Activated CD8-positive, alpha-beta memory T cell treated with anti-CD3 and anti-CD28 coated beads for 24 hours (primary cell): ENCODE results near the gene CFHR5.
"Not testable (repeated sequence)": the region's sequence is repeated elsewhere in the genome, so short reads cannot be mapped to it uniquely, and the experiment has no call there.

Experiments
- DNase-seq: peaks from one replicate; pipeline ENCODE4 v3.0.0-alpha.2; 2020

The CFHR5 gene

GRCh38 chr1:196977278-196977677 lies at the start of gene CFHR5:
TSS of gene CFHR5 (plus strand) at chr1:196977556. CDS start at chr1:196977665, 109 bp downstream.
- no peak for DNase-seq

GRCh38 chr1:196932853-196933252 lies 44.5 kb upstream of the CFHR5 start:
- DNase-seq = not testable (repeated sequence)

DNA sequence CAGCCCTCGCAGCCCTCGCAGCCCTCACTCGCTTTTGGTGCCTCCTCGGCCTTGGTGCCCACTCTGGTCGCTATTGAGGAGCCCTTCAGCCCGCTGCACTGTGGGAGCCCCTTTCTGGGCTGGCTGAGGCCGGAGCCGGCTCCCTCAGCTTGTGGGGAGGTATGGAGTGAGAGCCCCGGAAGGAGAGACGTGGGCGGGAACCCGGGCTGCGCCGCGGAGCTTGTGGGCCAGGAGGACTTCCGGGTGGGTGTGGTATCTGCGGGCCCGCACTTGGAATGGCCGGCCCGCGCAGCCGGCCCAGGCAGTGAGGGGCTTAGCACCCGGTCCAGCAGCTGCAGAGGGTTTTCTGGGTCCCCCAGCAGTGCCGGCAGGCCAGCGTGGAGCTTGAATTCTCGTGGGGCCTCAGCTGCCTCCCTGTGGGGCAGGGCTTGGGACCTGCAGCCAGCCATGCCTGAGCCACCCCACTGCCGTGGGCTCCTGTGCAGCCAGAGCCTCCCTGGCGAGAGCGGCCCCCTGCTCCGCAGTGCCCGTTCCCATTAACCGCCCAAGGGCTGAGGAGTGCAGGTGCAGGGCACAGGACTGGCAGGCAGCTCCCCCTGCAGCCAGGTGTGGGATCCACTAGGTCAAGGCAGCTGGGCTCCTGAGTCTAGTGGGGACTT lies 43.7 kb upstream of the CFHR5 start:
- DNase-seq = no peak

DNA sequence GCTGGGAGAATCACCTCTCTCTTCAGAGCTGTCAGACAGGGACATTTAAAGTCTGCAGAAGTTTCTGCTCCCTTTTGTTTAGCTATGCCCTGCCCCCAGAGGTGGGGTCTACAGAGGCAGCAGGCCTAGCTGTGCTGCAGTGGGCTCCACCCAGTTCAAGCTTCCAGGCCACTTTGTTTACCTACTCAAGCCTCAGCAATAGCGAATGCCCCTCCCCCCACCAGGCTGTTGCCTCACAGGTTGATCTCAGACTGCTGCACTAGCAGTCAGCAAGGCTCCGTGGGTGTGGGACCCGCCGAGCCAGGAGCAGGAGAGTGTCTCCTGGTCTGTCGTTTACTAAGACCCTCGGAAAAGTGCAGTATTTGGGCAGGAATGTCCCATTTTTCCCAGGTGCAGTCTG lies 35.9 kb upstream of the CFHR5 start:
- not testable (repeated sequence) for DNase-seq

DNA sequence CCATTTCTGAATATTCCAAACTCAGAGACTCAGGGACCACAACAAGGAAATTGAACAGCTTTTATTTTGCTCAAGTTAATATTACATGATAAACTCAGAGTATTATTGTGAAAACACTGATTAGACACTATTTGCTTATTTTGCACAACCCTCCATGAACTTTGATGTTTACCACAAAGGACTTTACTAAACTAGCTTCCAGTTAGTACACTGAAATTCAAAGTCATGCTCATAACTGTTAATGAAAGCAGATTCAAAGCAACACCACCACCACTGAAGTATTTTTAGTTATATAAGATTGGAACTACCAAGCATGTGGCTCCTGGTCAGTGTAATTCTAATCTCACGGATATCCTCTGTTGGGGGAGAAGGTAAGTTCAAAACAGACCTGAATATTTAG lies 33.8 kb upstream of the CFHR5 start, which contains the start of gene CFHR2:
TSS of gene CFHR2 (plus strand) at position 171 of the 400 bp plus-strand sequence. CDS start at position 314, 143 bp downstream.
- DNase-seq = not testable (repeated sequence)

GRCh38 chr1:196951711-196952394 lies 25.5 kb upstream of the CFHR5 start:
- no peak for DNase-seq

GRCh38 chr1:196954778-196955177 lies 22.6 kb upstream of the CFHR5 start:
- DNase-seq = no peak

DNA sequence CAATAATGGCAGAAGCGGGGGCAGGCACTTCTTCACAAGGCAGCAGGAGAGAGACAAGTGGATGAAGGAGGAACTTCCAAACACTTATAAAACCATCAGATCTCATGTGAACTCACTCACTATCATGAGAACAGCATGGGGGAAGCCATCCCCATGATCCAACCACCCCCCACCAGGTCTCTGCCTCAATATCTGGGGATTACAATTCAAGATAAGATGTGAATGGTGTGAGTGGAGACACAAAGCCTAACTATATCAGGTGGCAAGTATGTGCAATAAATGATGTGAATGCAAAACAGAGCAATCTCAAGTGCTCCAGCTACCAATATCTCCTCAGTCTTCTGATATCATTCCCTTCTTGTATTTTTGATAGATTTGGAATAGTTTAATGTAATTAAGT lies 21.4 kb upstream of the CFHR5 start:
- no peak for DNase-seq

GRCh38 chr1:196960854-196961253 lies 16.5 kb upstream of the CFHR5 start:
- no peak for DNase-seq

- no peak for DNase-seq
These were observed 7.2 kb upstream of the CFHR5 start for GRCh38 chr1:196970182-196970581.

GRCh38 chr1:196976278-196976677 lies 1.1 kb upstream of the CFHR5 start:
- no peak for DNase-seq

DNA sequence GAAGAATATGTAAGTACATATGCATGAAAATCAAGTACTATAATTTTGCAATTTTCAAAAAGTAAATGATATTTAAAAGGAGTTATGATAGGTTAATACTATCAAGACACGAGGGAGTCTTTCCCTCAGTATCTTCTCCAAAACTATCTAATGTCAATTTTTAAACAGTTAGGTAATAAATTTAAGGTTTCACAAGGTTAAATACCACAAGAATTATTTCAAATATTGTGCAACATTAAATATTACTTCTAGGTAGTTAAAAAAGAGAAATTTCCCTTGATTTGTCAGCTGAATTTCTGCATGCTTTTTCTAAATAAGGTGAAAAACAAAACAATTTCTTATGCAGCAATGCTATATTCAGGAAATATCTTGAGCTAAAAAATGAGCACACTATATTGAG lies 3.5 kb downstream of the CFHR5 start:
- DNase-seq = no peak

DNA sequence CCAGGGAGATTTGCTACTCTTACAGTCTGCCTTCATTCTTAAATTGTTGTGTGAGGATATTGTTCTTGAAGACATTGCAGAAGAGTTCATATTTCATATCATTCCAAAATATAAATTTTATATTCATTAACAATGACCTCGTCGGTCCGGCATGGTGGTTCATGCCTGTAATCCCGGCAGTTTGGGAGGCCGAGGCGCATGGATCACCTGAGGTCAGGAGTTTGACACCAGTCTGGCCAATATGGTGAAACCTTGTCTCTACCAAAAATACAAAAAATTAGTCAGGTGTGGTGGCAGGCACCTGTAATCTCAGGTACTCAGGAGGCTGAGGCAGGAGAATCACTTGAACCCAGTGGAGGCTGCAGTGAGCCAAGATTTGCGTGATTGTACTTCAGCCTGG lies 4.9 kb downstream of the CFHR5 start:
- not testable (repeated sequence) for DNase-seq

GRCh38 chr1:196991919-196992651 lies 14.7 kb downstream of the CFHR5 start:
- not testable (repeated sequence) for DNase-seq

DNA sequence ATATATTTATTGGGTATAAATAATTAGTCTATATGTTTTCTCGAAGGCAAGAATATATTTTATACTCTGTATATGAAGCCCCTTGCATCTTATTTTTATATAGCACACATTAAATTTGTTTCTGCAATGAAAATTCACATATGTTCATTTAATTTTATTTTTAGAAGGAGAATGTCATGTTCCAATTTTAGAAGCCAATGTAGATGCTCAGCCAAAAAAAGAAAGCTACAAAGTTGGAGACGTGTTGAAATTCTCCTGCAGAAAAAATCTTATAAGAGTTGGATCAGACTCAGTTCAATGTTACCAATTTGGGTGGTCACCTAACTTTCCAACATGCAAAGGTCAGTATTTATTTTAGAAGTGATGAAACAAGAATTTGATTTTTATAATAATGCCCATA lies 16.6 kb downstream of the CFHR5 start:
- DNase-seq = no peak

DNA sequence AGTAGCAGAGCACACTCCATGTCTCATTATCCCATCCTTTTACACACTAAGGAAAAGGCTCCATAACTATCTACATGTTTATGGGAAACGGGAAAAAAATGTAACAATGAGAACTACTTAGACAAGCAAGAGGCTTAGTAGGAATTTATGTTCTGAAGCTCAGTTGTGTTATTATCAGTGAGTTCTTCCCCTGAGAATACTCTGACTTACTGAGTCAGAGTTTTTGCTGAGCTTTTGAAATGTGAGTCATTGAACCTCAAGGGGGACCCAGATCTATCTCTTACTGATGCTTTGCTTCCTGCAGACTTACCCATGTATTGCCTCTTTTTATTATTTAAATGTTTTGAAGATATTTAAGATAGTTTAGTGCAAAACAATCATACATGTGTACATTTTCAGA lies 20.1 kb downstream of the CFHR5 start:
- DNase-seq = no peak

GRCh38 chr1:197001828-197002227 lies 24.5 kb downstream of the CFHR5 start:
- DNase-seq = no peak

DNA sequence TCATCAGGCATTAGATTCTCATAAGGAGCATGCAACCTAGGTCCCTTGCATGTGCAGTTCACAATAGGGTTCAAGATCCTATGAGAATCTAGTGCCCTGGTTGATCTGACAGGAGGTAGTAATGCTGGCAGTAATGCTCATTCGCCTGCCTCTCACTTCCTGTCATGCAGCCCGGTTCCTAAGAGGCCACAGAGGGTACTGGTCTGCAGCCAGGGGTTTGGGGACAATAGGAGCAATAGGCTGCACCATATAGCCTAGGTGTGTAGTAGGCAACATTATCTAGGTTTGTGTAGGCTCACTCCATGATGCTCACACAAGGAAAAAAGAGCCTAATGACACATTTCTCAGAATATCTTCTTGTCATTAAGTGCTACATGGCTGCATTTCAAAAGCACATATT lies 25.8 kb downstream of the CFHR5 start:
- no peak for DNase-seq

GRCh38 chr1:197008861-197009260 lies 31.5 kb downstream of the CFHR5 start:
- no peak for DNase-seq

GRCh38 chr1:197011614-197012013 lies 34.3 kb downstream of the CFHR5 start:
- no peak for DNase-seq

- DNase-seq = no peak
These were observed 35.9 kb downstream of the CFHR5 start for GRCh38 chr1:197013234-197013633.

DNA sequence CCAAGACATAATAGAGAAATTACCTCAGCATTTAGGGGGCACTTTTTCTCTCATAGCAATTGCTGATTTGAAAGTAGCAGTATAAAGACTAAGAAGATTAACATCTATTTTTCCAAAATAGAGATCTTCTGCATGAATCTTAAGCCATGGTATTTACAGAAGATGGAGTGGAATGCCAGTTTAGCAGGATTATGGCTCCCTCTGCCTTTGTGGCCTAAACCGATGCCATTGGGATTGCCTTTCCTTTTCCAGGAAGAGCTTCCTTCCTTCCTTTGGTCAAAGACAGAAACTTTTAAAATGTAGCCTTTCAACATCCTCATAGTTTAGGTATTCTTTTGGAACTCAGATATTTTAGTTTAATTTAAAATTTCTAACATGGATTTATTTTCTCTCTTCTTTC lies 39.4 kb downstream of the CFHR5 start:
- no peak for DNase-seq

- no peak for DNase-seq
These were observed 40.3 kb downstream of the CFHR5 start for GRCh38 chr1:197017558-197018146.

- DNase-seq = no peak
These were observed 44.4 kb downstream of the CFHR5 start for GRCh38 chr1:197021716-197022115.
